Cerebellar cortex (tissue), 1 donor: ENCODE data around the gene METTL5.
A peak's percentile ranks its signal among the peaks of the same experiment; 100 is the strongest.

Experiments used
- DNase-seq: peaks from one replicate; pipeline ENCODE4 v3.0.0-alpha.2; 2015; ENCODE audit warnings: low spot score

METTL5 gene

GRCh38 chr2:169781249-169782013, 43.3 kb downstream of the METTL5 start:
- DNase-seq: no peak

DNA sequence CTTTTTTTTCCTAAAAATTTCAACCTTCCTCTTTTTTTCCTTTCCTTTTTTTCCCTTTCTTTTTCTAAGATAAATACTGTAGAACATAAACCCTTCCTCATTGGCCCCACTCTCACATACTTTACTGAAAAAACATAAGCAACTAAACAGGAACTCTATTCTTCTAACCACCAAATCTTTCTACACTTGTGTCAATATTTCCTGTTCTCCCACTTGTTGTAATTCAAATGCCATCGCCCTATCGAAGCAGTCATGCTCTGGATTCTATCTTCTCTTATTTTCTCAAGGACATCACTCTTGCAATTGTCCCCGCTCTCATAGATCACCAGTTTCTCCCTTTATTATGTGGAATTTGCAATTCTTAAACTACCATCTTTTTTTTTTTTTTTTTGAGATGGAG, 46.3 kb downstream of the METTL5 start:
- no peak for DNase-seq

- no peak for DNase-seq
Measured at GRCh38 chr2:169776252-169776761, 48.4 kb downstream of the METTL5 start.

DNA sequence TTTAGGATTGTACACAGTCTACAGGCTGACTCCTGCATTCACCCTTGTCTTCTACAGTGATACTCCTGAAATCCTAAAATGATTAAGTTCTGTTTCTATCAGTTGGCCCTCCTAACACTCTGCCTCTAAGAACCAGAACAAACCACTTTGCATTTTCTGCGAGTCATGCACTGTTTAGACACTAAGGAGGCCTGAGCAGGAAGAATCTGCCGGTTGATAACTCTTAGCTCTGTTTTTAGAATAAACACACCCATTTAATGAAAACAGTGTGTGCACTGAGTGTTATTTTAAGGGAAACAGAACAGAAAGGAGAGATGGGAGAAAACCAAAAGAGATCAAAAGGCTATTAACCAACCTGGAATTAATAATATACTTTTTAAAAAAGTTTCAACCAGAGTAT, 48.9 kb downstream of the METTL5 start:
- DNase-seq: no peak

- DNase-seq: no peak
Measured at GRCh38 chr2:169775354-169775753, 49.4 kb downstream of the METTL5 start.

GRCh38 chr2:169772651-169773050, 52.1 kb downstream of the METTL5 start:
- DNase-seq: no peak

DNA sequence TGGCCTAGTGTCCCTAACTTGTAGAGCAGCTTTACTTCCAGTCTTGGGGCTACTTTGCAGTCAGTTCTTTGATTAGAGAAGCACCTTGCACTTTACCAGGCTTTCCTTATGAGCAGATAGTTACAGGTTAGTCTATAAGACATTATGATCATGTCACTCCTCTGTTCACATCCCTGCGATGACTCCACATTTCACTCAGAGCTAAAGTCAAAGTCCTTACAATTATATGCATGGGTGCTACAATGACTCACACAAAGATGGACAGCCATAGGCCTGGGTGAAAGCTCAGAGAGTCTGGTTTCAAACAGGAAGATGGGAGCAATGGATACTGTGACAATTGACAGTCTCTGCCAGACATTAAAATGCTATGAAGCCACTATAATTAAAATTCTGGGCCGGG, 53.1 kb downstream of the METTL5 start:
- DNase-seq: no peak

- no peak for DNase-seq
Measured at GRCh38 chr2:169771021-169771420, 53.7 kb downstream of the METTL5 start.

DNA sequence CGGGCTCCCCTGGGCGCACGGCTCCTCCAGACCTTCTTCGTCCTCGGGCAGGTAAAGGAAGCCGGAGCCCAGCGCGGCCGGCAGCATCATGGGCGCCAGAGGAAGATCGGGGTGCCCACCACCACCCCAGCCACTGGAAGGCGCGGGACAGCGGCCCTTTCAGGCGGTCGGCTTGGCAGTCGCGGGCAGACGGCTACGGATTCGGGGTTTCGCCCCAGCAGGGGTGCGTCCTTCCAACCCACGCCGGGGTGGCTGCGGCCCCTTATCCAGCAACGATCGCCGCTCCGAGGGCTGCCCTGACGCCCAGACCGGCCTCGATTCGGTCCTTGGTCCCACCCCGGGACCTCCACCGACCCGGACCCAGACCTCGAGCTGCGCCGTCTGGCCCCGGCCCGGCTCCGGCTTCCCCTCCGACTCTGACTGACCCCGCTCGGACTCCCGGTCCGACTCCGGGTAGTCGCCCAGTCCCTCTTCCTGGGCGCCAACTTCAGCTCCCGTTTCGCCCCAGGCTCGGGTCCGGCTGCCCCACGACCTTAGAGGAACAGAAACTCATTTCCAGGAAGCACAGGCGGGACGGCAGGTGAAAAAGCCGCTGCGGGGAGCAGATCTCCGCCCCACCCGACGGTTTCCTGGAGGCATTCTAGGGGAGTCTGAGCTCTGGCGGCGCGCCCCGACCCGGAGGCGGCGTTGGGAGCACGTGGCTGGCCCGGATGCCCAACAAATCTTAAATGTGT, 56.3 kb downstream of the METTL5 start:
- no peak for DNase-seq

DNA sequence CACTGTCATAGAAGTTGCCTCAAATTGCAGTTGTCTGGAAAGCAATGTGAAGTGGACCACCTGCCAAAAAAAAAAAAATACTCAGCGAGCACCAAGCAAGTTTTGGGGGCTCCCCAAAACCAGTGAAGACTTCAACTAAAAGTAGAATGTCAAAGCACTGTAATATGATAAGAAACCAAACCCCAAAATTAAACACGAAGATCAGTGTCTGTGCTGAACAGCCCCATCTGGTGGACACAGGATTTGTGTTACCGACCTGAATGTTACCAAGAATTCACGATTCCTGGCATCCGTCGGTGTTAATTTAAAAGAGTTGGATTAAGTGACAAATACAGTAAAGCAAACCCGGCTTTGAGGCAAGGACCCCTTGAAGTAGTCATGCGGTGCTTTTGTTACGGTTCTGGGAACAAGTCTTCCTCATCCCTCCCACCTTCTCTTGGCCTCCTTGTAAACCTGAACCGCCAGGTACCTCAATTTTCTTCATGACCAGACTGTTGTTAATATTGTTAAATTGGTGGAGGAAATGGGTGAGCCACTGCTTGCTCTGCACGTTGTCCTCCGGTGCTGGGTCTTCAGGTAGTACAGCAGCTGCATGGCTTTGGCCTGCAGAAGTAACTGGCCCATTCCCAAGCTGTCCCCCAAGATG, 57.3 kb downstream of the METTL5 start:
- DNase-seq: peak; percentile 65

DNA sequence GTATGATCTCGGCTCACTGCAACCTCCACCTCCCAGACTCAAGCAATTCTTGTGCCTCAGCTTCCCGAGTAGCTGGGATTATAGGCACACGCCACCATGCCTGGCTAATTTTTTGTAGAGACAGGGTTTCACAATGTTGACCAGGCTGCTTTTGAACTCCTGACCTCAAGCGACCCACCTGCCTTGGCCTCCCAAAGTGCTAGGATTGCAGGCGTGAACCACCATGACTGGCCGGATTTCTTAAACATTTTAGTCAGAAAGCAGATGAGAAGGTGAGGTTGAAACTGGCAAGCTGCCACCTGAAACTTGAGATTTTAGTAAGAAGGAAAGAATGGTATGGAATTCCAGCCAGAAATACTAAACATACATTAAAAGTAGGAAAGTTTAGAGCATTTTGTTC, 59.2 kb downstream of the METTL5 start:
- DNase-seq: no peak

DNA sequence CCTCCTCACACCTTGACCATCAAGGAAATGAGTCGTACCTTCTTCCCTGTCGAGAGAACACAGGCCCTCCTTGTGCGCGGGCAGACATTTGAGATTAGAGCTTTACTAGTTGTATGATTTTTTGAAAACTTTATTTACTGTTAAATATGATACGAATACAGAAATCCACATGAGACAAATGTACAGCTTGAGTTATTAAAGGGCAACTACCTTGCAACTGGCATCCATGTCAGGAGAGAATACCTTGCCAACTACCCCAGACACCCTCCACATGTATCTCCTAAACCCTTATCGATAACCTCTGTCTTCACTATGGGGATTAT, 62.8 kb downstream of the METTL5 start:
- no peak for DNase-seq
